Heart left ventricle (tissue), 13 donors: Measurements from ENCODE around the gene KCNJ12.
"Not testable (repeated sequence)": the region's sequence is repeated elsewhere in the genome, so short reads cannot be mapped to it uniquely, and the experiment has no call there.

Experiments used
- CTCF ChIP-seq, 12 donors: fragments of 200-600 bp; sonication (generic) in 4 of 12; IDR thresholded peaks; one replicate each; pipeline versions ENCODE4 v1.5.0 to v1.8.0; 2018 to 2022; ENCODE audit warnings: antibody characterized with exemption in 12 of 12, mild to moderate bottlenecking in 5 of 12
- POLR2A ChIP-seq, 2 donors: fragments of 450-650 bp; IDR thresholded peaks; one replicate each; pipeline ENCODE4 v1.6.1; 2017; ENCODE audit warnings: antibody characterized with exemption in 2 of 2, mild to moderate bottlenecking in 2 of 2, moderate library complexity in 2 of 2
- donor health status: ischemic (EF 13 %, LVEDD 7.1; RV severe dilation, severe dysfunction).
- donor health status: DM: no; HTN: yes; CAD: no.
- donor health status: DM: no; HTN: no; CAD: no.
- donor health status: ischemic (EF 25% LVEDD 6.9; RV normal size, moderate dysfunction).
- donor health status: ischemic (EF 25% LVEDD 5.7; RV mildly dilated, moderate dysfunction).
- donor health status: ischemic (EF 35%, LVEDD 5.7; RV mildly dilated, moderate dysfunction).
- donor health status: nonischemic (EF 11% LVEDD 7.7; RV severe dilation, severe dysfunction).
- donor health status: DM: yes; HTN: yes; CAD: no.
- donor health status: PGD.
- donor health status: ischemic (EF 29% LVEDD 5.4; RV normal size, mild dysfunction).
- donor health status: nonischemic (EF 23%, LVEDD 6.1; RV moderate dilation, normal function).

- not testable (repeated sequence) for TF ChIP-seq CTCF, POLR2A (IDR thresholded peaks at IDR 0.05)
Observed at GRCh38 chr17:21409388-21409787, 33.2 kb downstream of the KCNJ12 start.
